H1 (cell line): ENCODE data around the gene RPS6KB2. TPM values are rescaled to one million over a fixed set of nuclear protein-coding genes. Genes with fewer than 3 reads are reported as not detected.
"Not testable (repeated sequence)": the region's sequence is repeated elsewhere in the genome, so short reads cannot be mapped to it uniquely, and the experiment has no call there.

Source experiments
- CTCF ChIA-PET: fragments of 300-600 bp; sonication (Branson Sonifier 250); formaldehyde crosslinking; loops from one replicate; lab custom pipeline; 2021; ENCODE audit not compliant: partially characterized antibody; lab: Charles Lee
- POLR2A ChIA-PET: fragments of 300-600 bp; sonication (Branson Sonifier 250); formaldehyde crosslinking; loops from one replicate; lab custom pipeline; 2021; ENCODE audit warnings: inconsistent platforms; ENCODE audit not compliant: partially characterized antibody; lab: Charles Lee
- DNase-seq, 2 experiments: peaks; one replicate each; pipeline versions ENCODE4 v3.0.0 to v3.0.0-alpha.2; 2010 to 2022; ENCODE audit warnings: low spot score in 2 of 2, low read depth in 1 of 2, mixed read lengths in 1 of 2
- FAIRE-seq: peaks from 2 replicates; lab custom pipeline; 2011; peaks lifted over from hg19 to GRCh38; lab: Jason Lieb, UNC
- H2AFZ ChIP-seq: 2 replicates; pipeline ENCODE4 v1.8.1; 2012; ENCODE audit warnings: low read length, inconsistent platforms
- H2AK5ac ChIP-seq: 2 replicates; pipeline ENCODE4 v1.6.1; 2013; ENCODE audit warnings: low read depth, low read length
- H2BK120ac ChIP-seq: replicated peaks from 2 replicates; pipeline ENCODE3; 2013; ENCODE audit warnings: low read depth, low read length, inconsistent platforms
- H2BK12ac ChIP-seq: 2 replicates; pipeline ENCODE4 v1.6.1; 2013; ENCODE audit warnings: low read depth, low read length
- H2BK15ac ChIP-seq: 2 replicates; pipeline ENCODE4 v1.6.1; 2013; ENCODE audit warnings: low read length
- H2BK20ac ChIP-seq: 2 replicates; pipeline ENCODE4 v1.6.1; 2013; ENCODE audit warnings: low read length
- H2BK5ac ChIP-seq: 2 replicates; pipeline ENCODE4 v1.6.1; 2013; ENCODE audit warnings: low read depth, low read length
- H3K14ac ChIP-seq: 2 replicates; pipeline ENCODE4 v1.6.1; 2013; ENCODE audit warnings: inconsistent platforms; ENCODE audit not compliant: insufficient read length
- H3K18ac ChIP-seq: 2 replicates; pipeline ENCODE4 v1.6.1; 2013; ENCODE audit warnings: low read length; ENCODE audit errors: extremely low read depth
- H3K23ac ChIP-seq: 2 replicates; pipeline ENCODE4 v1.6.1; 2013; ENCODE audit warnings: inconsistent platforms; ENCODE audit not compliant: insufficient read length
- H3K23me2 ChIP-seq: 2 replicates; pipeline ENCODE4 v1.6.1; 2013; ENCODE audit warnings: low read depth, low read length
- H3K27ac ChIP-seq: 2 replicates; pipeline ENCODE4 v1.6.1; 2011; ENCODE audit warnings: low read depth, low read length, inconsistent platforms
- H3K27me3 ChIP-seq, 4 experiments: replicated peaks in 1 of 4; 1 replicate in 1 of 4; 2 replicates in 3 of 4; pipeline versions ENCODE4 v1.6.1 to v1.8.1; 2011 to 2013; ENCODE audit warnings: low read length in 3 of 4, mild to moderate bottlenecking in 3 of 4, inconsistent platforms in 2 of 4, mixed read lengths in 2 of 4, moderate library complexity in 1 of 4; ENCODE audit not compliant: control insufficient read depth in 3 of 4, insufficient read depth in 3 of 4; ENCODE audit errors: extremely low read depth in 1 of 4
- H3K36me3 ChIP-seq, 4 experiments: 2 replicates each; pipeline versions ENCODE4 v1.6.1 to v1.8.1; 2011 to 2013; ENCODE audit warnings: mild to moderate bottlenecking in 4 of 4, low read length in 3 of 4, moderate library complexity in 2 of 4, control low read depth in 1 of 4, inconsistent platforms in 1 of 4; ENCODE audit not compliant: insufficient read depth in 4 of 4, control insufficient read depth in 2 of 4
- H3K4ac ChIP-seq: replicated peaks from 2 replicates; pipeline ENCODE3; 2013; ENCODE audit warnings: low read length, low read depth, mixed read lengths, inconsistent platforms; ENCODE audit not compliant: insufficient read length
- H3K4me1 ChIP-seq, 4 experiments: replicated peaks in 1 of 4; 1 replicate in 1 of 4; 2 replicates in 3 of 4; pipeline versions ENCODE4 v1.6.1 to v1.8.1; 2011 to 2013; ENCODE audit warnings: low read length in 3 of 4, inconsistent platforms in 2 of 4, mixed read lengths in 1 of 4; ENCODE audit not compliant: insufficient read depth in 4 of 4, control insufficient read depth in 3 of 4
- H3K4me2 ChIP-seq, 2 experiments: 2 replicates each; pipeline versions ENCODE4 v1.6.1 to v1.8.1; 2011 to 2013; ENCODE audit warnings: low read depth in 2 of 2, low read length in 2 of 2, control low read depth in 1 of 2, inconsistent platforms in 1 of 2, mild to moderate bottlenecking in 1 of 2; ENCODE audit not compliant: insufficient read depth in 1 of 2
- H3K4me3 ChIP-seq, 4 experiments: fragments of 200-600, 300-600 bp in 1 of 4; sonication (generic), shearing (Covaris generic), sonication (Bioruptor Twin) in 1 of 4; 2 replicates each; pipeline versions ENCODE4 v1.5.1 to v1.8.1; 2011 to 2016; ENCODE audit warnings: low read length in 4 of 4, low read depth in 3 of 4, control low read depth in 2 of 4, inconsistent platforms in 2 of 4, mild to moderate bottlenecking in 2 of 4, mixed read lengths in 1 of 4, moderate library complexity in 1 of 4; ENCODE audit not compliant: insufficient read depth in 2 of 4; ENCODE audit errors: extremely low read depth in 1 of 4
- H3K56ac ChIP-seq: replicated peaks from 2 replicates; pipeline ENCODE3; 2013; ENCODE audit warnings: low read depth, mild to moderate bottlenecking, mixed read lengths, low read length, inconsistent platforms; ENCODE audit not compliant: insufficient read length
- H3K79me1 ChIP-seq: 2 replicates; pipeline ENCODE4 v1.6.1; 2013; ENCODE audit warnings: low read depth, low read length, control low read depth
- H3K79me2 ChIP-seq, 2 experiments: 2 replicates each; pipeline versions ENCODE4 v1.6.1 to v1.8.1; 2012 to 2013; ENCODE audit warnings: low read length in 2 of 2, mild to moderate bottlenecking in 2 of 2, inconsistent platforms in 1 of 2; ENCODE audit not compliant: insufficient read depth in 2 of 2, control insufficient read depth in 1 of 2
- H3K9ac ChIP-seq, 4 experiments: replicated peaks in 1 of 4; 1 replicate in 1 of 4; 2 replicates in 3 of 4; pipeline versions ENCODE4 v1.6.1 to v1.8.1; 2011 to 2013; ENCODE audit warnings: low read depth in 3 of 4, low read length in 3 of 4, control low read depth in 2 of 4, mild to moderate bottlenecking in 2 of 4, moderate library complexity in 2 of 4, inconsistent platforms in 1 of 4; ENCODE audit errors: extremely low read depth in 1 of 4
- H3K9me3 ChIP-seq, 2 experiments: 2 replicates each; pipeline versions ENCODE4 v1.6.1 to v1.8.1; 2012 to 2013; ENCODE audit warnings: mild to moderate bottlenecking in 2 of 2, moderate library complexity in 2 of 2, control low read depth in 1 of 2, inconsistent platforms in 1 of 2, low read depth in 1 of 2, low read length in 1 of 2, mixed read lengths in 1 of 2; ENCODE audit not compliant: insufficient read depth in 2 of 2
- H4K20me1 ChIP-seq, 2 experiments: replicated peaks in 1 of 2; 2 replicates each; pipeline versions ENCODE3 to v1.8.1; 2011 to 2013; ENCODE audit warnings: inconsistent platforms in 2 of 2, low read length in 2 of 2, mild to moderate bottlenecking in 1 of 2; ENCODE audit not compliant: insufficient read depth in 2 of 2, control insufficient read depth in 1 of 2
- H4K5ac ChIP-seq: 2 replicates; pipeline ENCODE4 v1.6.1; 2013; ENCODE audit warnings: low read length, low read depth, mixed read lengths, inconsistent platforms; ENCODE audit not compliant: insufficient read length
- H4K8ac ChIP-seq: 2 replicates; pipeline ENCODE4 v1.8.0; 2013; ENCODE audit warnings: mild to moderate bottlenecking, moderate library complexity, low read length, inconsistent platforms; ENCODE audit not compliant: insufficient read depth; ENCODE audit errors: extremely low read depth
- H4K91ac ChIP-seq: replicated peaks from 2 replicates; pipeline ENCODE3; 2013; ENCODE audit warnings: low read length, mixed read lengths, inconsistent platforms; ENCODE audit not compliant: insufficient read length
- EGR1 ChIP-seq: IDR thresholded peaks from 2 replicates; pipeline ENCODE4 v1.6.1; 2011; ENCODE audit warnings: low read depth, low read length, borderline replicate concordance
- EP300 ChIP-seq, 2 experiments: IDR thresholded peaks; 1 replicate in 1 of 2; 2 replicates in 1 of 2; pipeline ENCODE4 v1.6.1; 2011 to 2012; ENCODE audit warnings: low read depth in 2 of 2, low read length in 2 of 2, mild to moderate bottlenecking in 2 of 2, borderline replicate concordance in 1 of 2, inconsistent platforms in 1 of 2, moderate library complexity in 1 of 2
- EZH2 ChIP-seq: fragments of 200-600 bp; sonication (generic); IDR thresholded peaks from 2 replicates; pipeline ENCODE4 v1.7.1; 2012; ENCODE audit warnings: low read depth, mild to moderate bottlenecking, moderate library complexity, low read length, inconsistent platforms; ENCODE audit not compliant: severe bottlenecking
- HDAC2 ChIP-seq, 2 experiments: fragments of 300-600 bp in 1 of 2; sonication (generic) in 1 of 2; IDR thresholded peaks; 2 replicates each; pipeline ENCODE4 v1.6.1; 2011 to 2012; ENCODE audit warnings: low read depth in 2 of 2, low read length in 2 of 2, mild to moderate bottlenecking in 2 of 2, moderate library complexity in 2 of 2, borderline replicate concordance in 1 of 2, inconsistent platforms in 1 of 2
- KDM1A ChIP-seq: fragments of 200-600, 300-600 bp; sonication (generic); IDR thresholded peaks from 2 replicates; pipeline ENCODE4 v1.7.1; 2016; ENCODE audit warnings: mild to moderate bottlenecking, low read length, borderline replicate concordance
- RBBP5 ChIP-seq: IDR thresholded peaks from 2 replicates; pipeline ENCODE4 v1.7.1; 2012; ENCODE audit warnings: low read depth, mild to moderate bottlenecking, inconsistent platforms, low read length, moderate library complexity, borderline replicate concordance
- RFX5 ChIP-seq: IDR thresholded peaks from 2 replicates; pipeline ENCODE4 v1.6.1; 2011; ENCODE audit warnings: low read depth, low read length, improper control_type of control experiment, borderline replicate concordance
- SIRT6 ChIP-seq: IDR thresholded peaks from one replicate; pipeline ENCODE4 v1.7.1; 2012; ENCODE audit warnings: low read length, inconsistent platforms
- WGBS, 2 experiments: shearing (Covaris generic) in 1 of 2; methylation state at CpG; one replicate each; pipeline versions ENCODE4 v1.1.6 to v1.1.7; 2013 to 2015; ENCODE audit warnings: low lambda C conversion rate in 2 of 2, mixed read lengths in 2 of 2, inconsistent platforms in 1 of 2, low coverage in 1 of 2, missing lambda C conversion rate in 1 of 2; ENCODE audit not compliant: insufficient replicate concordance in 2 of 2, insufficient coverage in 1 of 2, insufficient read length in 1 of 2; ENCODE audit errors: extremely low coverage in 1 of 2, missing lambda C conversion rate in 1 of 2; 5-methylcytosine and 5-hydroxymethylcytosine counted together
- polyA plus RNA-seq, 7 experiments: library from polyadenylated mRNA; depleted of rRNA in 3 of 7; stranded (reverse) in 5 of 7; unstranded in 2 of 7; fragments of >200 nt in 5 of 7; fragments of 200-250 nt in 2 of 7; gene quantifications; 1 replicate in 5 of 7; 2 replicates in 1 of 7; 4 replicates in 1 of 7; pipeline versions ENCODE4 v1.2.1 to v1.2.3, GENCODE V29; 2011 to 2013; ENCODE audit warnings: missing spikeins in 2 of 7, mixed read lengths in 2 of 7
- total RNA-seq: library from RNA; stranded (reverse); fragmentation: NEBNext Ultra II Directional; extraction: Animal tissue kit (Norgen Biotek cat#: 25700); gene quantifications from 2 replicates; pipeline ENCODE4 v1.2.1, GENCODE V29; 2021

RPS6KB2 gene
- total and polyA plus RNA-seq, 2 of the 8 experiments (the other 6 are each of a cell fraction or from before 2014, with no cell fraction given) = 41.0 to 47.1 TPM

- TF ChIP-seq RFX5 (no peak), EZH2 (no peak), EGR1 (no peak), SIRT6 (no peak), KDM1A (no peak), EP300 (IDR thresholded peaks at IDR 0.05; ENCODE audit: borderline replicate concordance in 1 of 2, low read depth in 2 of 2, low read length in 2 of 2) (no peak), HDAC2 (IDR thresholded peaks at IDR 0.05; ENCODE audit: borderline replicate concordance in 1 of 2, low read depth in 2 of 2, low read length in 2 of 2) (no peak), RBBP5 (0 out of 2 replicates have a peak, but pooled peaks have one; percentile 6)
Observed at GRCh38 chr11:67401495-67402191, 26.7 kb upstream of the RPS6KB2 start, which contains the start of gene PPP1CA (continued).

GRCh38 chr11:67402192-67402839 is 26.0 kb upstream of the RPS6KB2 start:
- H3K79me2 ChIP-seq, H2AK5ac ChIP-seq, H3K79me1 ChIP-seq, H3K14ac ChIP-seq, H3K4me1 ChIP-seq, FAIRE-seq, H3K9me3 ChIP-seq, DNase-seq, H3K18ac ChIP-seq, H3K56ac ChIP-seq, H3K23me2 ChIP-seq, H3K27me3 ChIP-seq, H2BK20ac ChIP-seq, H3K23ac ChIP-seq: not testable (repeated sequence)
- H3K36me3 ChIP-seq = peaks cover 6 to 20% (median 18%) of the 10 kb centered on the region in 4 experiments; a peak in 6 of 8 replicates
- peak overlapping the region; percentile 100 for H3K4ac ChIP-seq
- H2AFZ ChIP-seq = peak overlapping the region; percentile 98; the same call in 1 of the 2 replicates
- ChIA-PET CTCF (interaction anchor here (0.7 to 4.9 kb wide), 24 partner anchors 11 to 117 kb away, joined by 3 to 25 read pairs (median 5); partner anchors contain the start of genes POLD4, RAD9A and RPS6KB2), POLR2A (interaction anchor here (0.8 to 4.3 kb wide), 16 partner anchors 9 to 82 kb away, joined by 3 to 31 read pairs (median 6); partner anchors contain the start of genes PTPRCAP, RAD9A and RPS6KB2)
- peak overlapping the region; percentile 97; the same call in 1 of the 2 replicates for H2BK15ac ChIP-seq
- H4K20me1 ChIP-seq = peaks cover 0 to 10% of the 10 kb centered on the region in 2 experiments
- peak overlapping the region; percentile 94 for H4K5ac ChIP-seq
- H4K91ac ChIP-seq = peak overlapping the region; percentile 84
- peak overlapping the region; percentile 55 to 84 for H3K4me2 ChIP-seq
- 82% methylated on average over 19 of the region's 19 CpGs; no CpG with 5 or more reads in 1 of the 2 experiments for WGBS, 2 experiments
- H3K27ac ChIP-seq = peak overlapping the region; percentile 68; the same call in 1 of the 2 replicates
- peak overlapping the region; percentile 94 for H2BK5ac ChIP-seq
- H2BK12ac ChIP-seq = 0 out of 2 replicates have a peak overlapping the region, but pooled peaks have one; percentile 39
- peak overlapping the region in 3 of 4 experiments; percentile 27 to 52 (median 32); a peak in 3 of 8 replicates for H3K4me3 ChIP-seq
- peak overlapping the region; percentile 82 for H2BK120ac ChIP-seq
- H3K9ac ChIP-seq = peak overlapping the region in 2 of 4 experiments; percentile 25 to 47; a peak in 3 of 7 replicates
- H4K8ac ChIP-seq = peak overlapping the region; percentile 89; the same call in 1 of the 2 replicates
